IMR-90 (cell line): ENCODE data around the gene SLC2A13.

ENCODE experiments used
- CTCF ChIP-seq: conservative IDR thresholded peaks from 2 replicates; pipeline ENCODE4 v1.5.1; 2012; ENCODE audit warnings: mild to moderate bottlenecking, low read depth, low read length, improper control_type of control experiment
- ELK1 ChIP-seq: fragments of 150-350 bp; IDR thresholded peaks from 2 replicates; pipeline ENCODE4 v1.6.1; 2016; ENCODE audit warnings: low read depth, mild to moderate bottlenecking, low read length, moderate library complexity, borderline replicate concordance
- MXI1 ChIP-seq: IDR thresholded peaks from 2 replicates; pipeline ENCODE4 v1.6.1; 2012; ENCODE audit warnings: low read depth, mild to moderate bottlenecking, low read length, moderate library complexity, borderline replicate concordance
- NFE2L2 ChIP-seq: fragments of 150-350 bp; IDR thresholded peaks from 2 replicates; pipeline ENCODE4 v1.6.1; 2016; ENCODE audit warnings: low read depth, mild to moderate bottlenecking, low read length
- POLR2A ChIP-seq: IDR thresholded peaks from 2 replicates; pipeline ENCODE4 v1.6.1; 2012; ENCODE audit warnings: mild to moderate bottlenecking, low read depth, low read length
- RAD21 ChIP-seq: IDR thresholded peaks from 2 replicates; pipeline ENCODE4 v1.6.1; 2012; ENCODE audit warnings: low read length, improper control_type of control experiment
- RCOR1 ChIP-seq: IDR thresholded peaks from 2 replicates; pipeline ENCODE4 v1.6.1; 2012; ENCODE audit warnings: mild to moderate bottlenecking, low read length, improper control_type of control experiment; ENCODE audit not compliant: insufficient replicate concordance
- SMC3 ChIP-seq: fragments of 150-350 bp; IDR thresholded peaks from 2 replicates; pipeline ENCODE4 v1.6.1; 2016; ENCODE audit warnings: low read depth, mild to moderate bottlenecking, antibody characterized with exemption, low read length, moderate library complexity

GRCh38 chr12:40107803-40108620 is 2.1 kb upstream of the SLC2A13 start:
- TF ChIP-seq CTCF: no peak
- no peak for TF ChIP-seq SMC3
- TF ChIP-seq ELK1: no peak
- TF ChIP-seq RCOR1: no peak
- no peak for TF ChIP-seq MXI1
- no peak for TF ChIP-seq NFE2L2
- no peak for TF ChIP-seq POLR2A
- no peak for TF ChIP-seq RAD21
